Left lobe of liver (tissue), 2 donors: ENCODE results near the gene AANAT. TPM values are rescaled to one million over a fixed set of nuclear protein-coding genes. Genes with fewer than 3 reads are reported as not detected.

Source experiments
- ATAC-seq: fragments of 200-7000 bp; cut with Tn5 transposase; one replicate; pipeline ENCODE4 v1.9.1; 2020; ENCODE audit warnings: mild to moderate bottlenecking, moderate library complexity
- DNase-seq: peaks from one replicate; pipeline ENCODE4 v3.0.0-alpha.2; 2020; ENCODE audit warnings: low spot score
- total RNA-seq: library from RNA; stranded (reverse); gene quantifications from one replicate; pipeline ENCODE4 v1.2.1, GENCODE V29; 2021
- donor health status: DM: no; HTN: no; CAD: no; lungs with moderate emphysema.
- donor health status: DM: no; HTN: yes; CAD: no.

The AANAT gene
- total RNA-seq, 1 donor from 2014 or later, result not detected

DNA sequence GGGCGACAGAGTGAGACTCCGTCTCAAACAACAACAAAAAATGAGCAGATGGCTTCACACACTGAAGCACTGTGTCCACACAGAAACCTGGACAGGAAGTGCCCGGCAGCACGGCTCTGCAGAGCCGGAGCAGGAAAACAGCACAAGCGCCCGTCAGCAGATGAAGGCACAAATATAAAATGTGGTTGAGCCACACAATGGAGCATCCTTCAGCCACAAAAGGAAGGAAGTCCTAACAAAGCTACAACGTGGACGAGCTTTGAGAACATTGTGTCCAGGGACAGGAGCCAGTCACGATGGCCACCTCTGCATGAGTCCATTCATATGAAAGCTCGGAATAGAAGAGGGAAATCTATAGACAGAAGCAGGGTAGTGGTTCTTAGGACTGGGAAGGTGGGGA, 18.2 kb downstream of the AANAT start:
- ATAC-seq (peak; percentile 46), DNase-seq (no peak)

DNA sequence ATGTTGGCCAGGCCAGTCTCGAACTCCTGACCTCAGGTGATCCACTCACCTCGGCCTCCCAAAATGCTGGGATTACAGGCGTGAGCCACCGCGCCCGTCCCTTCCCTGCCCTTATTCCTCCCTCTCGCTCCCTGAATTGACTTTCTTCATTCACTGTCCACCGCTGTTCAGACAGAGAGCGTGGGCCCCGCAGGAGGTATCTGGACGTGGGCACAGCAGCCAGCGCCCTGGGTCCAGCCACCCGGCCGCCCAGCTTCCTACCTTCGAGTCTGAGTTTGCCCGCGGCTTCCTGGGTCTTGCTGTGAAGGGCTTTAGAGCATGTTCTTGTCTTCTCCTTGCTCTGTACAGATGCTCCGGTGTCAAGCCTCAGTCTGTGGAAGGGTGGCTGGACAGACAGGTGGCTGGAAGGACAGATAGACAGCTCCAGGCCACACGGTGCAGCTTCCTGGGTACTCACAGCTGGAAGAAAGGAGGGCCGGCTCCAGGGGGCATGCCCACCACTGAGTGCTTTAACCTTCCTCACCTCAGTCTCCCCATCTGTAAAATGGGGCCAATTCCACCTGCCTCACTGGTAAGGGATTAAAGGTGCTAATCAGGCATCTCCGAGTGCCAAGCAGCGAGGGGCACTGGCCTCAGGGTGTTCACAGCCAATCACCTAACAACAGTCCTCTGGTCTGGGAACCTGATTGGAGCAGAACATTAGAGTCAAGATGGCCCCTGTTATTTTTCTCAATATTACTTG, 20.2 kb downstream of the AANAT start:
- DNase-seq, result no peak

DNA sequence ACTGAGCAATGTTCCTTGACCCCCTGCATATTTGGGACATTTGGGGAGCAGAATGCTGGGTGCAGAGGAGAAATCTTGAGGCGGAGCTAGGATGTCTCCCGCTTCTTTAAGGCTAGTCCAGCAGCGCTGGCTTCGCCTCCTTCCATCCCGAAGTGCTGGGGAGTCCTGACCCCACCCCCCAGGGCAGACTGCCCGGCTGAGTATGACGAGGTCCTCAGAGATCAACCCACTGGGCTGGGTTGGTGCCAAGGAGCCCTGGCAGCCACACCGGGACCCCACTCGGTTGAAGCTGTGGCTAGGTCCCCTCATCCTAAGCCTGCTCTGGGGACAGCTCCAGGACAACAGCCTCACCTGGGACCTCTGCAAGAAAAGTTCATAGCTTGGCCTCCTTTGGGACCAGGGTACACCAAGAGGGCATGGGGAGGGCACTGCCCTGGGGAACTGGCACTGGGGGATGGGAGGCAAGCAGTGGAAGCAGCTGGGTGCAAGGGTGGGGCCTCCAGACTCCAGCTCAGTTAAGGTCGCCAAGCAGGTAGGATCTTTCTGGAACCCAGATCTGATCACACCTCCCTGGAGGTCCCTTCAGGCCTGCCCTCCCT, 22.8 kb downstream of the AANAT start:
- no peak for ATAC-seq
- no peak for DNase-seq

More for the DNA sequence above, 20.2 kb downstream of the AANAT start:
- no peak for ATAC-seq

DNA sequence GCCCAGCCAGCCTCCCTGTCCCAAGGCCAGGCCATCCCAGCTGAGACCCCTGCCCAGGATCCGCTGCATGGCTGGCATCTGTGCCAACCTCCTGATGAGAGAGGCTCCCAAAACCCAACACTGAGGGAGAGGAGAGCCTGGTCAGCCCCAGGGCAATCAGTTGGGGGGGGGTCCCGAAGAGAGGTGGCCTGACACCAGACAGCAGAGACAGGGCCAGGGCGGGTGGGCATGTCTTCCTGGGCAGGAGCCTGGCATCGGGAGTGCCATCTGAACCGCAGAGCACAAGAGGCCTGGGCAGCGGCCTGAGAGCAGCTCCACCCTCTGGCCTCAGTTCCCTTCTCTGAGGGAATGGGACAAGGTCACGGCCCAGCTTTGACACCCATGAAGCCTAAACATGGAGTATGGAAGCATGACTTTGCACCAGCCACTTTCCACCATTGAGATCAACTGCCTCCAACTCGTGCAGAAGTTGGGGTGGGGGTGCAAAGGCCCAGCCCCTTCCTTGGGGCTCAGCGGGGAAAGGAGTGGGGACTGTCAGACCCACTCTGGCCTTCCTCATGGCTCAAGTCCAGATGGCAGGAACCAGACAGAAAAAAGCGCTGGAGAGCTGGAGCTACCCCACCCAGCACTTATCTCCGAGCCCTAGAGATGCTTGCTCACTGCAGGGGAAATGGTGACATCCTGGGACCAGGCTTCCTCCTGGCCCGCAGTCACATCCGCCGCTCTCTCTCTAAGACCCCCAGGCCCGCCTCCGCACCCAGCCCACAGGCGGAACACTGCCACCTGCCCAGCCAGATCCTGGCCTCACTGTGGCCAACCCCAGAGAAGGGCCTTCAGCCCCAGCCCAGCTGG, 24.1 kb downstream of the AANAT start:
- DNase-seq (no peak), ATAC-seq (peak; percentile 30)

DNA sequence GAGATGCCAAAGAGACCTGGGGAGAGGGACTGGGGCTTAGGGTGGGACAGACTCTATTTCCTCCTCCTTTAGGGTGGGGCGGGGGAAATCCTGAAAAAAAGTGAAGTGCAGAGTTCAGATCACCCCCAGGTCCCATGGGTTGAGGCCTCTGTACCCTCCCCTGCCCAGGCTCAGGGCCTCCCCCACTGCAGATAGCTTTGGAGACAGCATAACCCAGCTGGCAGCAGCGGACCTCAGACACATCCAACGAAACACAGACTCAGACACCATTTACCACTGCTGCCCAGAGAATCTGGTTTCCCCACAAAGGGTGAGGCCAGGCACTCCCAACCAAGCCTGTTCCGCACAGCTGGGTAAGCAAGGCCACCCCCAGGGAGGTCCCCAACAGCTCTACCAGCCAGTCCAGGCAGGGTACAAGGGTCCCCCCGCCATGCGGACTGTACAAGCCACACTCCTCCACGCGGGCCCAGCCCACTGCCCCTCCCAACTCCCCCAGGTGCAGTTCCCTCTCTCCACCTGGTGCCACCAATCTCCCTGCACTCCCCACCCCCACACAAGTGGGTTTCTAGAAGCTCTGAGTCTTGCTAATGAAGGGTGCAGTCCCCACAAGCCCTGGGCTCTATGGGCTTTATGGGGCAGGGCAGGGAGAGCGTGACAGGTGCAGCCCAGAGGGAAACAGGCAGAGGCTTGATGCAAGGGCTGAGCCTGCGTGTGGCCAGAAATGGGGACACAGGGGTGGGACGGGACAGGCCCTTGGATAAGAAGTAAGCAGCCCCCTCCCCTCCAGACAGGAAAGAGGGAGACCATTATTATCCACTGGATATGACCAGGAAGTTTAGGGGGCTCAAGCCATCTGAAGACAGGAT, 25.0 kb downstream of the AANAT start:
- DNase-seq (no peak), ATAC-seq (peak; percentile 30)

DNA sequence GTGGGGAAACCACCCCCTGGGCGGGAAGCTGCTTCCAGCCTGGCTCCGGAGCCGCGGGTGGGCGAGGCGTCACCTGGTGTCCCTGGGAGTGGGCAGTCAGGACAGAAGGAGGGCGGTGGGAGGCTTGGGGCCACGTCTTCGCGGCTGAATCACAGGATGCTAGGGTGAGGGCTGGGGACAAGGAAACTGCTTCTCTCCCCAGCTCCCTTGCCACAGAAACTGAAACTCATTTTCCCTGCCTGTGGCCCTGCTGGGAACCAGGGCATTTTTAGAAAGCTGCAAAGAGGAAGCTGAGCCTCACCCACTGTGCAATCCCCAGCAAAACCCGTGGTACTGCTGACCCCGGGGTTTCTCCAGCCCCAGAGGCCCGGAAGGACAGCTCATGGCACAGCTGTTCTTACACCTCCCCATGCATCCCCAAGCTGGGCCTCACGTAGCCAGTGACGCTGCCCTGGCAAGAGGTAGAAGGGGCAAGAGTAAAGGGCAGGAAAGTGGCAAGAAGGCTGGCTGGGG, 25.6 kb downstream of the AANAT start:
- DNase-seq (no peak), ATAC-seq (peak; percentile 28)

DNA sequence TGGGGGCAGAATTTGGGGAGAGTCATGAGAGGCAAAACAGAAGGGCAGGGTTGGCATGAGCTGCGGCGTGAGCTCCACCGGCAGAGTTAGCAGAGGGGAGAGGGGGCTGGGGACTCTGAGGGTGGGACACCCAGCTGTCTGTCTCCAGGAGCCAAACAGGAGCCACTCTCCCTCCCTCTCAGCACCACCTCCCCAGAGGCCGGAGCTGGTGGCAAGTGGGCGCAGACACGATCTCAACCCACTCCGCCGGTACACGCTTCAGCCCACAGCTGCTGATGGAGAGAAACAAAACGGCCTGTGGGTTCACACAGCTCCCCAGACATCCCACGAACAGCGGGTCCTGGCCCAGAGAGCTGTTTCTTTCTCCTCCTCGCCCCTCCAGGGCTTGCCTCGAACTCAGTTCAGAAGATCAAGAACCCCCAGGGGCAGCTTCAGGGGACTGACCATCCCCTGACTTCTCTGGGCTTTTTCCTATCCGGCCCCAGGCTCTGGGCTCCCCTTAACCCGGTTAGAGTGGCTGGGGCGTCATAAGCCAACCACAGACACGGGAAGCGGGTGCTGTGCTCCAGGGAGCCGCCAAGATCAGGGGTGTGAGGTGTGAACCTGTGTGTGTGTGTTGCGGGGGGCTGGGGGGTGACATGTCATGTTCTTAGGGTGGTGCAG, 26.2 kb downstream of the AANAT start:
- ATAC-seq (no peak), DNase-seq (no peak)

DNA sequence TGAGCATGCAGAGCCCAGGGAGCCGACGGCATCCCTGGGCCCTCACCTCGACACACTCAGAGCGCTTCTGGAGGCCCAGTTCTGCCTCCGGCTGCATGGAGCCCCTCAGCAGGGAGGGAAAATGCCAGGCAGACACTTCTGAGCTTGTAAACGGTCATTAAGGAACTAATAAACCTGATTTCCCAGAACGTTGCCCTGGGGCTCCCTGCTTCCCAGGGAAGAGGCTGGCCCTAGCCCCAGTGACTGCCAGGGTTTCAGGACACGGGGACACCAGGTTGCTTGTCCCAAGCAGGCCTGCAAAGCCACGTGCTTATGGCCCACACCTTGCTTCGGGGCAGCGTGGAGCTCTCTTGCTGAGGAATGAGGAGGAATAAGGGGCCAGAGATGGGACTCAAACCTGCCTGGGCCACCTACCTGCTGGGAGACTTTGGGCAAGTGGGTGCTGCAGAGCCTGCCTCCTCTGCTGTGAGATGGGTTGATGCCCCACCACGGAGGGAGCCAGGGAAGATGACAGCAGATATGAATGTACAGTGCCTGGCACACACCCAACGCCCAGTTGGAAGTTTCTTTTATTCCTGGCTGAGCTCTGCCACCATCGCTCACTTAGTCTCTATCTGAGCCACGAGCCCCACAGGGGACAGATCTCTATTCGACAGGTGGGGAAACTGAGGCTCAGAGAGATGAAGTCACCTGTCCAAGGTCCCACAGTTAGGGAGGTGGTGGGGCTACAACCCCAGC, 28.4 kb downstream of the AANAT start:
- DNase-seq (no peak), ATAC-seq (no peak)

DNA sequence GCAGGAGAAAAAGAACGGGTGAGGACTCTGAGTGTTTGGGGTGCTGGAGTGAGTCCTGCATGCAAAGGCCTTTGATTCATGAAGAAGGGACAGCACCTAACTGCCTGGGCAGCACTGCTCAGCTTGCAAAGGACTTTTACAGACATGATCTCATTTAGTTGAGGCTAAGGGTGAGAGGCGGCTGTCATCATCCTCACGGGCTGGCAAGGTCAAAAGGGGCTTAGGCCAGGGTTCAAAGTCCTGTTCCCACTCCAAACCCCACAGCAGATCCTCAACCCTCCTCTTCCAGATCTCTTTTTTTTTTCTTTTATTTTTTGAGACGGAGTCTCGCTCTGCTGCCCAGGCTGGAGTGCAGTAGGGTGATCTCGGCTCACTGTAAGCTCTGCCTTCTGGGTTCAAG, 29.1 kb downstream of the AANAT start:
- ATAC-seq (no peak), DNase-seq (no peak)

DNA sequence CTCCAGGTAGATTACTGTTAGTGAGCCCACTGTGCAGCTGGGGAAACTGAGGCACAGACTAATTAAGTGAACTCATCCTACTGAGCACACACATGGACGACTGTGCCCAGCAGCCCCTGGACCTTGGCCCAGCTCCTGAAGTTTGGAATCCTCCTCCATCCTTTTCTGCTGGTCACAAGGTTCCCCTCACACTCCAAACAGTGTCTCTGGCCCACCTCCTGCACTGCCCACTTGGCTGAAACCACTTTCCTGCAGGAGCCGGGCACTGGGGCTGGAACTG, 30.2 kb downstream of the AANAT start:
- DNase-seq (no peak), ATAC-seq (no peak)

DNA sequence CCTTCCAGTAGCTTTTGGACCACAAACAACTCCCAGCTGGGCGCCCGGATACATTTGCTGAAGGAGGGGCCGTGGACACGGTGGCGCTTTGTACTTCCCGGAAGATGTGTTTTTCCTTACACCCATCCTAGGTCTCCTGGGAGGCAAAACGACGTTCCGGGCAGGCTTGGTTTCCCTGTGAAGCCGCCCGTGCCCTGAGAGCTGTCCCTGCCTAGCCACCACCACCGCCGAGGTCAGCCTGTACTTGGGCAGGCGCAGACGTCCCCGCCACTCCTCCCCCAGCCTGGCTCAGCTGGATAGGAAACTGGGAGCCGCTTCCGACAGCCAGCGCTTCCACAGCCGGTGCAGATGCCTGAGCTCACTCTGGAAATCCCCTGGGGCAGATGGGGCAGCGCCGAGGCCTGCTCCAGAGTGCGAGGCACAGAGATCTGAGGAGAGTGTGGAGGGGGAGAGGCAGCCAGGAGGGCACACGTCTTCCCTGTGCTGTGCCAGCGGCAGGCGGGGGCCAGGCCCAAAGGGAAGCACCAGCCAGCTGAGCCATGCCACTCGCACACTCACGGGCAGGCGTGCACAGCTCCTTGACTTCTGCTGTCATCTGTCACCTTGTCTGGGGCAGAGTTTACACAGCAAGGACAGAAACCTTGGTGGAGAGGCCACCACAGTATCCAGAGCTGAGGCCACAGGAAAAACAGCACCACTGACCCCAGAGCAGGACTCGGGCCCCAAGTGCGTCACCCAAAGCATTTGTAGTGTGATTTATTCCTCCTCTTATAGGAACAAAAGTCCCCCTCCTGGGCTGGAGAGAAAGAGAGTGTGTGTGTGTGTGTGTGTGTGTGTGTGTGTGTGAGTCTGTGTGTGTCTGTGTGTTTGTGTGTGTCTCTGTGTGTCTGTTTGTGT, 30.8 kb downstream of the AANAT start:
- DNase-seq (peak; percentile 80), ATAC-seq (peak; percentile 73)

DNA sequence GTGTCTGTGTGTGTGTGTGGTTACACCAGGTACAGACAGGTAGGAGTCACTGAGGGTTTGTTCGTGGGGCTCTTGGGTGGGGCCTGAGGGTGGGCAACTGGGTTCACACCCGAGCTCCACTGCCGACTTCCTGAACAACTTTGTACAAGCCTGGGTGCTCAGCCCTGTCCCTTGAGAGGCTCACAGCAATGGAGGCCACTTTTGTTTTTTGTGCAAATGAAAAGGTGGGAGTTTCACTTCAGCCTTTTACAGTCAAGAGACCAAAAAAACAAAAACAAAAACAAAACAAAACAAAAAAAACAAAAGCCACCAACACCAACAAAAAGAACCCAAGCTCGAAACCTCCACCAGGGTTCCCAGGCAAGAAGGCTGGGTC, 31.5 kb downstream of the AANAT start:
- ATAC-seq (no peak), DNase-seq (no peak)

DNA sequence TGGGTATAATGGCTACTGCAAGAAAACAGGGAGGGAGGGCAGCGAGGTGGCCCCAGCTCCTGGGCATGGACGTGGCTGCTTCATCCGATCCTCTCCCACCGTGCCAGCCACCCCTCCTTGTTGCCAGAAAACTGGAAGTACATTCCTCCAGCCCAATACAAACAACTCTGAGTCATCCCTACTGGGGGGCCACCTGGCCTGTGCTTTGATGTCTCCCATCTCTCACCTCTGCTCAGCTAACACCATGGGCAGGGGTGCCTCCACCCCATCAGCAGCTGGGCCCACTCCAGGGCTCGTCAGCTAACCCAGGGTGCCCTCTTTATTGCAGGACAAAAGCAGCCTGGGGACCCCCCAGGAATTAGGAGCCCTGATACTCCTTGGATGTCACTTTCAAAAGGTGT, 31.9 kb downstream of the AANAT start:
- DNase-seq (no peak), ATAC-seq (no peak)

DNA sequence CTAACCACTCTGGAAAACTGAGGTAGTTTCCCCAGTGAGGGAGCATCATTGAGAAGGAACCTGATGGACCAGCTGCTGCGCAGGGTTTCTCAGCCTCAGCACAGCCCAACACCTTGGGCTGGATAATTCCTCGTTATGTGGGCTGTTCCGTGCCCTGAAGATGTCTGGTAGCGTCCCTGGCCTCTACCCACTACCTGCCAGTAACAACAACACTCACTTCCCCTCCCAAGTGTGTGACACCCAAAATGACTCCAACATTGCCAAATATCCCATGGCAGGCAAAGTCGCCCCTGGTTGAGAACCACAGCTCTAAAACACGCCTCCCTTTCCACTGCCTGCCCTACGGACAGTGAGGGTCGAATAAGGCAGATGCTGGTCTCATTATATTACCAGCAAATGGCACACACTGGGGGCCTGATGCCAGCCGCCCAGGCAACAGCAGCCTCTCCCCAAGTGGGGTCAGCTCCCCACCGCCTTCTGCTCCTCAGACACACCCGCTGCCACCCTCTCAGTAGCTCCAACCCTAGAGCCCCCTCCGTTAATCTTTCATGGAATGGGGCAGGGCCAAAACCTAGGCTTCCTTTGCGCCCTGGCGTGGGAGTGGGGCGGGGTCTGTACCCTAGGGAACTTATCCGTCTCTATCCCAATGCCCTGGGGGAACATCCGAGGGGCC, 32.8 kb downstream of the AANAT start:
- DNase-seq, result no peak
- ATAC-seq, result no peak

DNA sequence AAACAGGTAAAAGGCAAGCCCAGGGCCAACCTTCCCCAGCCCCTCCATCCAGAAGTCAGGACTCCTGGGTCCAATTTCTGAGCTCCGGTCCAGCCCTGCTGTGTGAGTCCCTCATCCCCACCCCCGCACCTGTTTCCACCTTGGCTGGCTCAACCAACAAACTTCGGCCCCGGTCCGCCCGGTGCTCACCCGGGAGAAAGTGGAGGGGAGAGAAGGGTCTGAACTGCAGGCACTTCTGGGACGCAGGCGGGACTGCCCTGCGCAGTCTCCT, 33.3 kb downstream of the AANAT start:
- DNase-seq (no peak), ATAC-seq (no peak)

DNA sequence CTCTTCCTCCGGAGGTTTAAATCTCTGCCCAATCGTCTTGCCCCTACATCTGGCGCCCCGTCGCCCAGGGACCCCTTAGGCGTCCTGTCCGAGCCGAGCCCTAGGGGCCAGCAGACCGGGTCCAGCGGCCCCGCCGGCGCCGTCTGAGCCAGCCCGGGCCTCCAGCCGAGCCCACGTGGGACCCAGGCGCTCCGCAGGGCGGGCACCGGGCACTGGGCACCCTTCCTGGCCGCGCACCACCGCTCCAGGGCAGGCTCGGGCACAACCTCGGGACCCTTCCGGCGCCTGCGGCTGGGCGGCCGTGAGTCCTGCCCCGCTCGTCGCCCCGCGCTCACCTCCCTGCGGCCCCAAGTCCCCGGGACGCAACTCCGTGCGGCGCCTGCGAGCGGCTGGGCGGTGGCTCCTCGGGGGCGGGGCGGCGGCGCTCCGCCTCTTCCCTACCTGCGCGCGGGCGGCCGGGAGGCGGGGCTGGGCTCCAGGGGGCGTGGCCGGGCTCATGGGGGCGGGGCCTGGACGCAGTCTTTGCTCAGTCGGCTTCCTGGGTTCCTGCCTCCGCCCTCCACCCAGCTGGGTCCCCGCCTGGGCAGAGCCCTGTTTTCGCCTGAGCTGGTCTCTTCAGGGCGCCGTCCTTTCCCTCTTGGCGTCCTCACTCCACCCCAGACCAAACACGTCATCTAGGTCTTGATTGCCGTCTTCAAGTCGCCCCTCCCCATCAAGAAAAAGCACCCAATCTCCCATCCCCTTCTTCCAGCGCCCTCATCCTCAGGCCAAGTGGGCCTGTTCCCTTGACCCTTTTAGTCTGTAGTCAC, 33.8 kb downstream of the AANAT start, which contains the start of gene RHBDF2:
Gene RHBDF2, minus strand, starts transcription at position 406 of the 809 bp plus-strand sequence. CDS start 19,899 bp downstream, outside the sequence.
- ATAC-seq (peak; percentile 93), DNase-seq (peak; percentile 96)

DNA sequence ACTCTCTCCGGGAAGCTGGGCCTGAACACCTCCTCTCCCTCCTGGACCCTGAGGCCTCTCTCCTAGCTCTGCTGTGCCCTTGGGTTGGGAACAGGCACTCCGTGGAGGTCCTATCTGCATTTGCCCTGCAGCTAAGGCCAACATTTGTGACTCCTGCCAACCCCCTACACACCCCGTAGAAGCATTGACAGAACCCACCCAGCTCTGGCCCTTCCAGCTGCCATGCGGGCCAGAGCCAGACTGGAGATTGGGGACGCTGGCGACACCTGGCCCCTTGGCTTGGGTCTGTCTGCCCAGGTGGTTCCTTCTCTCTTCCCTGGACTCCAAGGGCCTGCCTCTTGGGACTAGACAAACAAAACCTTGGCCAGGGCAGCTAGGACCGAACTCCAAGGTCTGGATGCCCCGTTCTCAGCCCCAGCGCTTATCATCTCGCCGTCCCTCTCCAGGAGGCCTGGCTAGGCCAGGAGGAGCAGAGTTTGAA, 34.5 kb downstream of the AANAT start:
- ATAC-seq (no peak), DNase-seq (no peak)
